Measurements from ENCODE around the gene ABLIM3.

The ABLIM3 gene

DNA sequence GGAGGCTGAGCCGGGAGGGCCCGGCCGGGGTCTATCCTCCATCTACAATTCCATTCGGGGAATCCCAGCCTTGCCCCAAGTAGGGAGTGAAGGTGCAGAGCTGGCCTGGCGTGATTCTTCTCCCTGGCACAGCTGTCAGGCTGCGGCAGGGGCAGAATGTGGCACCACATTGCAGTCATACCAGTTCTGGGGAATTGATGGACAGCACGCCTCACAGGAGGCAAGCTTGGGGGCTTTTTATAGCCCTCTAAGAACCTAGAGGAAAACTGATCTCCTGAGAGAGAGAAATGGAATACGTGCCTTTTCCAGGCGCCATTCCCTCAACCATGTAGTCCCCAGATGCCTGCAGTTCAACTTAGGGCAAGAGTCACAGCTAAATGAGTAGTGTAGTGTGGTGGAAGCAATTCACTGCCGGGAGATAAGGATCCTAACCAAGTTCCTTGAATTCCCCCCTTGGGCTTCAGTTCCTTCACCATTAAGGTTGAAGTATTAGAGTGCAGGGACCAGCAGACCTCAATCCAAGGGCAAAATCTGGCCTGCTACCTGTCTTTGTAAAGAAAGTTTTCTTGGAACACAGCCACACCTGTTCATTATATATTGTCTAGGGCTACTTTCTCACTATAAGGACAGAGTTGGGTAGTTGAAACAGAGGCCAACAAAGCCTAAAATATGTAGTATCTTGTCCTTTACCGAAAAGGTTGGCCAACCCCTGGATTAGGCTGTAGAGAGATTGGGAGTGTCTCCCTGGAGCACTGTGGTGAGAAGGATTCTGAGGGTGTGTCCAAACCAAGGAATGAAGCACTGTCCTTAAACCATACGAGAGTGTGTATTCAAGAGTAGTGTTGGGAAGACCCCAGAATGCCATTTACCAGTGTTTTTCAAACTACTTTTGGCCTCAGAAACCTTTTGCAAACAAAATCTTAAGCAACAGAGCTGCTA is 141.0 kb downstream of the ABLIM3 start:
- no peak for DNase-seq (ENCODE audit: low read depth)

DNA sequence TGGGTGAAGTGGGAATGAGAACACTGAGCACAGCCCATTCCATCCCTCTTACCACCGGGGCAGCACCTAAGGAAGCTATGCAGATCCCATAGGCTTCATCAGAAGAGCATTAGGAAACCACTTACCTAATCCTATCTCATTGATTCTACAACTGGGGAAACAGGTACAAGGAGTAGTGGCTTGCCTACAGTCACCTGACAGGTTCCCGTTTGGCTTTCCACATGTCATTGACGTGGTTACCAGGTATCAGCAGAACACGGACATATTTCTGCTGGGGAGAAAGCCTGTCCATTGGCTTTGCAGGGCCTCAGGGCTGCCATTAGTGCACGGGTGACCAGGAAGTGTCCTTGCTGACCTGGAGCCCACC is 141.7 kb downstream of the ABLIM3 start:
- DNase-seq (ENCODE audit: low read depth): no peak

DNA sequence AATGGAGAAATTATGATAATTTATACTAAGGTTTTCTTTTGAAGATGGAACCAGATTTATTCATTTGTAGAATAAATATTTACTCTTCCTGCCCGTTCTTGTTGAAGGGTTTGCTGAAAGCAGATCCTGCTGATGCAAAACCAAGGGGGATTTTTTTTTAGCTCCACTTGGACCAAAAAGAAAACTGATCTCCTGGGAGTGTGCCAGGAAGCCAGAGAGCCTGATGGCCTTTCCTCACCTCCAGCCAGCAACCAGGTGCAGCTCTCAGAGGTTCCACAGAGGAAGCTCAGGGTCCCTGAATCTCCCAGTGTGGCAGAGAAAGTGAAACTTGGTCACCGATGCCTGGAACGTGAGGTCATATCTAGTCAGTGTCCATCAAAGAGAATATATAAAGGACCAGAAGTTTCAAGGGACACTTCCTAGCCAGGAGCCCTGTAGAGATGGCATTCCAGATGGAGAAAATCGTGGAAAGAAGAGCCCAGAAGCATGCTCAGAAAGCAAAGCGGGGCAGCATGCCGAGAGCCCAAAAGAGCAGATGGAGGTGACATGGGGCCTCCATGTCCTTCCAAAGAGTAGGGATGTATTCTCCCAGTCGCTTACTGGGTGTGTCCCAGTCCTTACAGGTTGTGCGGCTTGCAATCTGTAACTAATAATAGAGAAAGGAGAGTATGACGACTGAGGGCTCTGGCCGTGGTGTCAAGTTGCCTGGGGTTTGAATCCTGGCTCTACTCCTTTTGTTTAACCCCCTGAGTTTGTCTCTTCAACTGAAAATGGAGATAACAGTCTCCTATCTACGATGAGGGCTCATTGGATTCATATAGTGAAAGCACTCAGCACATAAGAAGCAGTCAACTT is 142.6 kb downstream of the ABLIM3 start:
- no peak for DNase-seq (ENCODE audit: low read depth)

DNA sequence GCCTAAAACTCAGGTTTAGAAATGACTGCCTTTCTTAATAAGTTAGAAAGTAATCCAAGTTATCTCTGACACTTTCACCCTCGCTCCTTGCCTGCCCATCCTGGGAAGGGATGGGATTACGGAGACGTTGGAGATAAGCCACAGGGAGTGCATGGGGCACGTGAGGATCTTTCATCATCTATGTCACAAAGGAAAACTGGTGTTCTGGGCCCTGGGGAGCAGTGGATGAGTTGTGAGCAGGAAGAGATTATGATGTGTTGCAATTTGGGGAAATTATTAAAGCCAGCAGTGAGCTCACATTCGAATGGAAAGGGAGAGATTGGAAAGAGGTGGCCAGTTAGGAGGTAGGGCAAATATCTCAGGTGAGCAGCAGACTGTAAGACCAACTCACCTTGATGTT is 143.2 kb downstream of the ABLIM3 start:
- DNase-seq (ENCODE audit: low read depth): no peak

DNA sequence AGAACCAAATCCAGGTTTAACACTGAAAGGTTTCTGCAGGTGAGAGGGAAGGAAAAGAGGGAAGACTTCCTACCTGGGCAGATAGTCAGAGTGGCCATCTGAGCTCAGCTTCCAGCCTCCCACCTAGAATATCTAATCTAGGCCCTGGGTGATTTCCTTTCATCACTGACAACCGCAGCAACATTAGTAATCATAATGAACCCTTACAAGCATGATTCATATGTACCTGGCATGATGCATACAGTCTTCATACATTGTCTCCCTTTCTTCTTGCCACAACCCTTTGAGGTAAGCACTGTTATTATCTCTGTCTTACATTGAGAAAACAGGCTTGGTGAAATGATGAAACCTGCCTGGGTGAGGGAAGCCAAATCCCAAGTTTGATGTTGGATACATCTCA is 143.9 kb downstream of the ABLIM3 start:
- DNase-seq (ENCODE audit: low read depth): no peak

DNA sequence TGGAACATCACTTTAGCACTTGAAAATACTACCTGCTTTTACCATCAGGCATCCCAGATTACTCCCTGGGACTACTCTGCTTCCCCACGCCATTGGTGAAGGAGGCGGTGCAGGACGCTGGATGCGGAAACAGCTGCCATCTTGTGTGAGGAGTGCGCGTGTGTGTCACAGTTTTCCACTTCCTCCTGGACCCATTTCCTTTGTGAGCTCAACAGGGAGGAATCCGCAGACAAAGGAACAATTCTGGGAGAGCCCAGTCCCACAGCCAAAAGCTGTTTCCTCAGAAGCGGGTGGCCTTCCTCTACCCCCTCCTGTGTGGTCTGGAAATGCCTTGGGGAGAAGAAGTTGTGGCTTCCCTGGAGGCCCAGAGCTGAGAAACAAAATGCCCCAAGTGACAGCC is 147.1 kb downstream of the ABLIM3 start:
- DNase-seq (ENCODE audit: low read depth): no peak

DNA sequence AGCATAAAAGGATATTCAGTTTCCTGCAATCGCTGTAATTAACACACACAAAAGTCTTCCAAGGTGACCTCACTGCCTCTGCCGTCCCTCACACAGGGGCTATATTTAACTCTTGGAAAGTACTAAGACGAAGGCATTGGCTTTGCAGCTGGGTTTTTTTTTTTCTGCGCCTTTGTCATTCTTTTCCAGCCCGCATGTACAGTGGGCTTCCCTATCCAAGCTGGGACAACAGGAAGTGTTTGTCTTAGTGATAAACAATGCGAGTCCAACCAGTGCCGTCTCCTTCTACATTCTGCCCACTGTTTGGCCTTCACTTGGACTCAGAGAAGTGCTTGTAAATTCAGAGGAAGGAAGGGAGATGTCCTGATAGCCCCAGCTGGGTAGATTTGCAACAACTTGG is 148.0 kb downstream of the ABLIM3 start:
- DNase-seq (ENCODE audit: low read depth): no peak

DNA sequence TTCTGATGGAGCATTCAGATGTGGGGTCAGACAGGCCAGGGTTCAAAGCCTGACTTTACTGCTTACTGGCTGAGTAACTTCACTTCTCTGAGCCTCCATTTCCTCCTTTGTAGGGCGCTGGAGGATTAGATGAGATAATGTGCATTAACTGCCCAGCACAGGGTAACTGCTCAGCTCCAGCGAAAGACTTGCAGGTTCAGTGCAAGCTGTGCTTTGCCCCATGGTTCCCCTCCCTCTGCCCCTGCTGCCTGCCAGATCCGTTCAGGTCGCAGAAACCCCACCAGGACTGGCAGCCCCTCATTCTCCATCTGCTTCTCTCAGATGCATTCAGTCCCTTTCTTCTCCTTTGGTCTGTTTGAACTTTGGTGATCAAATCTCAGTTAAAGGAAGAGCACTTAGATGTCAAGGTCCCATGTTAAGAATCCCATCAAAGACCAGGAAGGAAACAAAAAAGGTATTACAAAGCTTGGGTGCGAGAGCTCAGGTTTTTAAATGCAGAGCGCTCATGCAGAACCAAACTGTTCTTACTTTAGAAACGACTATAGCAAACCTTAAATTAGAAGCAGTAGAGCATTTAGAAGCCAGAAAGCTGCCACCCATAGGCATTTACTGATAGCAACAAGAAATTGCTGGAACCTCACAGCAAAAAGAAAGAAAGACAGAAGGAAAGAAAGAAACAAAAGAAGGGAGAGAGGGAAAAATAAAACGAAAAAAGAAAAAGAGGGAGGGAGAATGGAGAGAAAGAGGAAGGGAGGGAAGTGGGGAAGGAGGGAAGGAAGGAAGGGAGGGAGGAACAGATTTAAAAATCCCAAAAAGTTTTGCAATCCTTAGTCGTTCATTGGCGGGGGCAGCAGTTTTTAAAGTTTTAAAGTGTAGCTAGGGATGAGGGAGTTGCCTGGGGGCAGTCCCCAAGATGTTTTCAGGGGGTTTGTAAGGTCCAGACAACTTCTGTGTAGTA is 153.9 kb downstream of the ABLIM3 start:
- no peak for DNase-seq (ENCODE audit: low read depth)

DNA sequence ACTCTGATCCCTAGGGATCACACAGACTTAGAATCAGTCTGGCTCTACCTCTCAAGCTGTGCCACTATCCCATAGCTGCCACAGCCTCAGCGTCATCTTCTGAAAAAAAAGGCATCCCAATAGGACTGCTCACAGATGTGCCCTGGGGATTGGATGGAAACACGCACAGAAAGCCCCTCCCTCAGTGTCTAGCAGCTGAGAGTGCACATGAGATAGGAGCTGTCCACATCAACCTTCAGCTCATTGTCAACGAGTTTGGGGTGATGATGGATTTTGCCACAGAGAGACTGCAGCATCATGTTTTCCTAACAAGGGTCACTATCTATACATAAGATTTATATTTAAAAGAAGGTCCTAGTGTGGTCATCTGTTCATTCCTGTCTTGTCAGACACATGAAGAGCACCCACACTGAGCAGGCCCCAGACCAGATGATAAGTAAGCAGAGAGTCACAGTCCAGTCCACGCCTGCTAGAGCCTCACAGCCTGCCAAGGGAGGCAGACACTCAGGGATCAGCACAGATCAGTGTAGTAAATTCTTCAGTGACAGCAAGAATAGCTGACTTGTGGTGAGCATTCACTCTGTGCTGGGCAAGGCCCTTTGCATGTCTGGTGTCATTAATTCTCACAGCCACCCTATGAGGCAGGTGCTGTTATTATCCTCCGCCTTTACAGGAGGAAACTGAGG is 156.2 kb downstream of the ABLIM3 start:
- no peak for DNase-seq (ENCODE audit: low read depth)

DNA sequence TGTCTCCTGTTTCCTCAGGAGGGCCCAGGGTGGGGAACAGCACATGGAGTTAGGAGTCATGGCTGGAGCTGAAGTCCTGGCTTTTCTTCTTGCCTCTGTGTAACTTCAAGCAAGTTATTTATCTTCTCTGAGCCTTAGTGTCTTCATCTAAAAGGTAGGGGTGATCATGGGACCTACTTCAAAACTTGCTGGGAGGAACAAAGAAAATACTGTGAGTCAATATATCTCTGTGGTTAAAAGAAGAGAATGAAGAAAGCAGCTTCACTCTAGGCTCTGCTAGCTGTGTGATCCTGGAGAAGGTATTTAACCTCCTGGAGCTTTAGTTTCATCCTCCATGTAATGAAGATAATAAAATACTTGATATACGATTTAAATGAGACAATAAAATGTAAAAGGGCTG is 156.9 kb downstream of the ABLIM3 start:
- no peak for DNase-seq (ENCODE audit: low read depth)

DNA sequence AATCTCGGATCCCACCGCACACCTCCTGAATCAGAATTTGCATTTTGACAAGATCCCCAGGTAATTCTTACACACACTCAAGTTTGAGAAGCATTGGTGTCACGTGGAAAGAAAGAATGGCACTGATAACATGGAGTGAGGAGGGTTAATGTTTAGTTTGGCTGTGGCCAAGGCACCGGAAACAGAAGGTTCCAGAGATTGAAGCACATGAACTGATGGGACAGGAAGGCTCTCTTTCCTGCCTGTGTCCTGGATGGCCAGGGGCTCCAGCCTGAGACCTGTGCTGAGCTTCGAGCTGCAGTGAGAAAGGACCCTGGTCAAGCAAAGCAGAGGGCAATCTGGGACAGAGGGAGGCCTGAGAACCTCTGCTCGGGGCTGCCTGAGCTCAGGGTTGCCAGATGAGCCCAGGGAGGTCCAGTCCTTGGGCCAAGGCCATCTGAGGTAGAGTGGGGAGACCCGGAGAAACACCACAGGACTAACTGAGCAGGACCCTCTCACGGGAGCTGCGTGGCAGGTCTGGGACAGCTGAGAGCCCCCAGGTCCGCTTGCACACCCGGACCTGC is 157.6 kb downstream of the ABLIM3 start:
- no peak for DNase-seq (ENCODE audit: low read depth)

DNA sequence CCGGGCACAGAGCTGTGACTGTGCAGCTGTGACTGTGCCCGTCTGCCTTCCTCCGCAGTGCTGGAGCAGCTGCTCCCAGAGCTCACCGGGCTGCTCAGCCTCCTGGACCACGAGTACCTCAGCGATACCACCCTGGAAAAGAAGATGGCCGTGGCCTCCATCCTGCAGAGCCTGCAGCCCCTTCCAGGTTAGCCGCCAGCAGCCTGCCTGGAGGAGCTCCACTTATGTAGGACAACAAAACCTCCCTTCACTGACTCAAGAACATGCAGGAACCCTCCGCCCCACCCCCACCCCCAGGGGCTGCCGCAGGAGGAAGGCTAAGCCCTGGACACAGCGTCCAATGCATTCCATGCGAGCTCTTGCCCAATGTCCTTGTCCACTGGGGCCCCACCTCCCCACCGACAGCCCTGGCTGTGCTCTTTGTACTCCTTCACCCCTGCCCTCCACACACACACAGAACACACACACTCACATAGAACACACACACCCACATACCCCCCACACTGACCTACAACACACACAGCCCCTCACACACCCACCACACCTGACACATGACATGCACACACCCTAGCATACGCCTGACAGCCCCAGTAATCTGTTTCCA is 158.3 kb downstream of the ABLIM3 start:
- no peak for DNase-seq (ENCODE audit: low read depth)

DNA sequence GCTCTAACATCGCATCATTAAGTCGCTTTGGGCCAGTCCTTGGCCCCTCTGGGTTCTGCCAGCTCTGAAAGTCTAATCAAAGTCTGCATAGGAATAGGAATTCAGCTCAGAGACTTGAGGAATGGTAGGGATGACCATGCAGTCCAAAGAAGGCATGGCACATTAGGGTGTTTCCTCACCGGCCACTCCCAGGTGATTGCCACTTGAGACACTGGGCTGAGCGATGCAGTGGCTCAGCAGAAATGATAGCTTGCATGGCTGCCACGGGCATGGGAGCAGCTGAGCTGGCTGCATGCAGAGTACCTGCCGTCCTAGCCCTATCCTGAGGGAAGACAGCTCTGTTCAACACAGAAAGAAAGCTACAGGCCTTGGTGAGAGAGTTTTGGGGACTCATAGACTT is 159.1 kb downstream of the ABLIM3 start:
- no peak for DNase-seq (ENCODE audit: low read depth)

DNA sequence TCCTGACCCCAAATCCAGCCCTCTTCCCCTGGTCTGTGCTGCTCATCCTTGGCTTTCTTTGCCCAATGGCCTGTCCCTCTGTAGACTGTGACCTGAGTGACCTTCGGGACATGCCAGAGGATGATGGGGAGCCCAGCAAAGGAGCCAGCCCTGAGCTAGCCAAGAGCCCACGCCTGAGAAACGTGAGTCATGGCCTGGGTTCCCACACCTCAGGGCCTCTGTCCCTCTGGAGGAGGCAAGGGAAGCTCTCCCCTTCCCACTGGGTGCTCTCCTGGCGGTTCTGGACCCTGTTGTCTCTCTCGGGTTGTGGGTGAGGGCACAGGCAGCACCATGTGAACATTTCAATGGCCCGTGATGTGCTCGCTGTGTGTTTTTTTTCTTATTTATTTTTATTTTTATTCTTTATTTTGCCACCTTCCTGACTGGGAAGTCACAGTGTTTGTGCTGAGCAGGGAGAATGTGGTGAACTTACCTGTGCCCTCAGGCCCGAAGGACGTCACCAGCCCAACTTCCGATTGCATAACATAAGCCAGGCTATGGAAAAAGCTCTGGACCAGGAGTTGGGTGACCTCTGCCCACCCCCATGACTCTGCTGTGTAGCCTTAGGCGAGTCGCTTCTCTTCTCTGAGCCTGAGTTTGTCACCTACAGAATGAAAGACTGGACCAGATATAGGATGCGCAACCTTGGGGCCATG is 159.9 kb downstream of the ABLIM3 start:
- DNase-seq (ENCODE audit: low read depth): no peak

DNA sequence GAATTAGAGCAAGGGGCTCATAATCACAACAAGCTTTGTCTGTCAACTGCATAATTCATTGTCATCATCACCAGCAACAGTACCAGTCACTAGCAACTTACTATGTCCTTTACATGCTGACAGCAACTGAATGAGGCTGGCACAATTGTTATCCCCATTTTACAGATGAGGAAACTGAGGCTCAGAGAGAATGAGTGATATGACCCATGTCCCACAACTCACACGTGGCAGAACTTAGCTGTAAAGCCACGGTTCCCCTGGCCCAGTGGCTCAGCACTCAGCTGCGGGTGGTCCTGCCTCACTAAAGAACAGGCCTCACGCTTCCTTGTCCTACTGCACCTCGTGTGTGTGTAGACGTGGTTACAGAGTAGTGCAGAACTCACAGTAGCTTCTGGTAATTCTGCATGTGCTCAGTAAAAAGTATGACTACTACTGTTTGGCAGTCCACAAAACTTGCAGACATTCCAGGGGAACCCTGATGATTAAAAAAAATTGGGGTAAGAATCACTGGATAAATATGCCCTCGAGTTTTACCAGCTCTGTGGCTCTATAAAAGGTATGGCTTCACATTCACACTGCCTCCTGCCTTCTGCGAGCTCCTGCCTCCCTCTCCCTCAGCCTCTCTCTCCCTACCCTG is 160.6 kb downstream of the ABLIM3 start:
- no peak for DNase-seq (ENCODE audit: low read depth)

DNA sequence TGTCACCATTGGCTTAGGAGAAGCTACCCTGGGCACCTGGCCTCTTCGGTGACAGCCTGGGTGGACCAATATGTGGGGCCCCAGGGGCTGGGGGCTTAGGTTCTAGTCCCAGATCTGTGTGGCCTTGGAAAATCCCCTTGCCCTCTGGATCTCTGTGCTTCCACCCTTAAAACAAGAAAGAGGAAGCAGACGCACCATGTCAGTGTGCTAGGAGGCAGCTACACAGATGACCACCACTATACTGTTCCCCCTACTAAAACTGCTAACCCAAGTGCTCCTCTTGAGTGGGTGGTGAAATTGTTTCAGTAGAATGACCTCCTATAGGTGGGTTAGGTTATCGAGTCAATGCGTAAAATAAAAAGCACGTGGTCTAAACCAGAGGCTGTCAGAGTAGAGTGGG is 161.3 kb downstream of the ABLIM3 start:
- DNase-seq (ENCODE audit: low read depth): no peak

DNA sequence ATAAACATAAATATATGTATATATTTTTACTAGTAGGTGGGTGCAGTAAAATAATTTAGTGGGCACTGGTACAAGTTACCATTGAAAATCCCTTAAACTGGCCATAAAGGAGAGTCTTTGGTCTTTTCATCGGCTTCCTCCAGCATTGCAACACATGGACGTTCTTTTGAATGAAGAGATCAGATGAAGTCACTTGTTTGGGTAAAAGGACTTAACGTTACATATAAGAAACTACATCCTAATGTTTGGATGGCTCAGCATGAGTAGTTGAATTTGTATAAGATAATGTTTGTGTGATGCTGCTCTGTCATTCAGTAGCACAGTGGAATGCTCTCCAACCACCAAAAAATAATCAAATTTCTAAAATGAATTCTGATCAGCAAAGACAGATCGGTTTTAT is 161.9 kb downstream of the ABLIM3 start:
- no peak for DNase-seq (ENCODE audit: low read depth)

DNA sequence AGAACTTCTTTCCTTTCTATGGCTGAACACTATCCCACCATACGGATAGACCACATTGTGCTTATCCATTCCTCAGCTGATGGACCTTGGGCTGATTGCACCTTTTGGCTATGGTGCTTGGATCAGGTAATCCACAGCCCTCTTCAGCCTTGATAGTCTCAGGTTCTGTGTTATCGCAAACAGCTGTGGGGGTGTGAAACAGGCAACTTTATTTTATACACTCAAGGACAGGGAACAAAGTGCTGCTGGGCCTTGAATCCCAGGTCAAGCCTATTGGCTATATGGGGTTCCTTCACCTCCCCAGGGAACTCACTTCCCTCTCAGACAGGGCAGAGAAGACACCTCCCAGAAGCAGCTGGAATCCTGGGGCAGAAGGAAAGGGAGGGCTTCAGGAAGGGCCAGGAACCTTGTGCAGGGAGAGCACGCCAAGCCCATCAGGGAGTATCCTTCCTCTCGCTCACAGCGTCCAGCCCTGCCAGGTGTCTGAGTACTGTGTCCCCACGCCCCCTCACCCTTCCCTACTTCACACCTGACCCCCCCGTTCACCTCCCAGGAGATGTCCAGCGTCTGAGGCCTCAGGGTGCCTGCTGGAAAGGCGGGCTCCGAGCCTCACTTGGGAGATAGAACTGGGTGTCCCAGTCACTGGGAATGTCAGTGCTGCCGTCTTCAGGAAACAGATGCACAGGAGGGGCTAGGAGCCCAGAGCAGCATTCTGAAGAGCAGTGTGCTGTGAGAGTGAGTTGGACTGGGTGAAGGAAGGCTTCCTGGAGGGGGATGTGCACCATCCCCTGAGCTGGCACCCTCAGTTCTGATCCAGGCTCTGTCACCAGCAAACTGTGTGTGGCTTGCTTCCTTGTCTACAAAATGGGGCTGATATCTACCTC is 163.1 kb downstream of the ABLIM3 start:
- DNase-seq (ENCODE audit: low read depth): no peak

DNA sequence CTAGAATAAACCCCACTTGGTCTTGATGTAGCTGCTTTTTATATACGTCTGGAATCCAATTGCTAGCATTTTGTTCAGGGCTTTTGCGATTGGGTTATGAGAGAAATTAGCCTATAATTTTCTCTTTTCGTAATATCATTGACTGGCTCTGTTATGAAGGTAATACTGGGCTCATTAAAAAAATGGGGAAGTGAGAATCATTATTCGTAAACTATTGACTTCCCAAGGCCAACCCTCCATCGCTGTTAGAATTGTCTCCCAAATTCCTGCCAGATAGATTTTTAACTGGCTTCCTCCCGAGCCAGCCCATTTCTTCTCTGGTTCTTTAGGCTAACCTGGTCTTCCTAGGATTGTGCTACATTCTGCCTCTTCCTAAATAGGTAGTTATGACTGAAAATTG is 168.1 kb downstream of the ABLIM3 start:
- DNase-seq (ENCODE audit: low read depth): no peak
